SH-SY5Y (cell line): ENCODE measurements around the gene USP7.

Experiments
- GATA2 ChIP-seq: IDR thresholded peaks from 2 replicates; pipeline ENCODE4 v1.6.1; 2011; ENCODE audit warnings: mild to moderate bottlenecking, low read depth, low read length
- GATA3 ChIP-seq: IDR thresholded peaks from 2 replicates; pipeline ENCODE4 v1.6.1; 2011; ENCODE audit warnings: low read depth, mild to moderate bottlenecking, low read length, moderate library complexity

- no peak for TF ChIP-seq GATA2
- TF ChIP-seq GATA3, result no peak
These were observed 42.2 kb downstream of the USP7 start for GRCh38 chr16:8921347-8921984.
